ENCODE measurements around the gene ACACA. TPM values are rescaled to one million over a fixed set of nuclear protein-coding genes. Genes with fewer than 3 reads are reported as not detected.

ACACA gene
- total and polyA plus RNA-seq, 2 donors from 2014 or later, result 13.8 to 34.9 TPM

- Histone ChIP-seq H3K9me3 (ENCODE audit: control insufficient read depth in 2 of 3, insufficient read depth in 1 of 3, low read length in 3 of 3) (no peaks in the 10 kb centered on the region), H3K4me3 (ENCODE audit: low read length in 3 of 3) (no peak overlapping the region), H3K27me3 (ENCODE audit: control insufficient read depth, insufficient read depth, low read length) (no peaks in the 10 kb centered on the region), H3K27ac (ENCODE audit: low read depth in 2 of 2, low read length in 2 of 2) (no peak overlapping the region), H3K36me3 (ENCODE audit: control insufficient read depth in 2 of 3, insufficient read depth in 3 of 3, low read length in 3 of 3) (peaks cover 0 to 3% (median 0%) of the 10 kb centered on the region in 3 donors), H3K9ac (ENCODE audit: low read length in 3 of 3) (no peak overlapping the region), H3K4me1 (ENCODE audit: control insufficient read depth in 2 of 3, insufficient read depth in 2 of 3, low read depth in 1 of 3, low read length in 3 of 3) (no peaks in the 10 kb centered on the region)
- intact Hi-C loops (cut with DNase I), result no loop called here
- FAIRE-seq (no peak), DNase-seq (no peak)
- no peak for TF ChIP-seq CTCF (IDR thresholded peaks at IDR 0.05; ENCODE audit: borderline replicate concordance, extremely low read depth, insufficient read depth)
Measured at GRCh38 chr17:37197336-37197735, 209.3 kb downstream of the ACACA start.

DNA sequence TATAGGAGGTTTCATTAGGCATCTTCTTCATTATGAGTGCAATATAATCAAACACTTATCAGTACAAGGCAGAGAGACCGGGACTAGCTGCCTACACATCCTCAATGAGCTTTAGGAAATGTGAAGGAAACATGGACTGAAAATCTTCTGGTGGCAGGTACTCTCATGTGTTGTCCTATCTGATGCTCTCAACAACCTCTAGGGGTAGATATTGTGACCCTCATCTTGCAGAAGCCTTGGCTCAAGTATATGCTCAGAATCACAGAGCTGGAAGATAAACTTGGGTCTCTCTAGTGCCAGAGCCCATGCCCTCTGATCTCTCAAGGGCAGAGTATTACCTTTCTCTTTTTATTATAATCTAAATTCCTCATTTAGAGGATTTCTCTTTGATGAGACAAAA, 212.4 kb downstream of the ACACA start:
- Histone ChIP-seq H3K27ac (ENCODE audit: low read depth in 2 of 2, low read length in 2 of 2) (no peak overlapping the region), H3K9ac (ENCODE audit: low read length in 3 of 3) (no peak overlapping the region), H3K27me3 (ENCODE audit: control insufficient read depth, insufficient read depth, low read length) (no peaks in the 10 kb centered on the region), H3K4me3 (ENCODE audit: low read length in 3 of 3) (no peak overlapping the region), H3K4me1 (ENCODE audit: control insufficient read depth in 2 of 3, insufficient read depth in 2 of 3, low read depth in 1 of 3, low read length in 3 of 3) (no peaks in the 10 kb centered on the region), H3K9me3 (ENCODE audit: control insufficient read depth in 2 of 3, insufficient read depth in 1 of 3, low read length in 3 of 3) (no peaks in the 10 kb centered on the region), H3K36me3 (ENCODE audit: control insufficient read depth in 2 of 3, insufficient read depth in 3 of 3, low read length in 3 of 3) (peaks cover 0 to 6% (median 0%) of the 10 kb centered on the region in 3 donors)
- DNase-seq, result no peak
- no peak for TF ChIP-seq CTCF (IDR thresholded peaks at IDR 0.05; ENCODE audit: borderline replicate concordance, extremely low read depth, insufficient read depth)
- FAIRE-seq, result no peak
- intact Hi-C loops (cut with DNase I), result no loop called here

- no peaks in the 10 kb centered on the region for H3K9me3 ChIP-seq (ENCODE audit: control insufficient read depth in 2 of 3, insufficient read depth in 1 of 3, low read length in 3 of 3)
- peaks cover 0 to 12% (median 3%) of the 10 kb centered on the region in 3 donors for H3K36me3 ChIP-seq (ENCODE audit: control insufficient read depth in 2 of 3, insufficient read depth in 3 of 3, low read length in 3 of 3)
- H3K4me3 ChIP-seq (ENCODE audit: low read length in 3 of 3), result no peak overlapping the region
- H3K4me1 ChIP-seq (ENCODE audit: control insufficient read depth in 2 of 3, insufficient read depth in 2 of 3, low read depth in 1 of 3, low read length in 3 of 3), result no peaks in the 10 kb centered on the region
- no peak for TF ChIP-seq CTCF (IDR thresholded peaks at IDR 0.05; ENCODE audit: borderline replicate concordance, extremely low read depth, insufficient read depth)
- intact Hi-C loops (cut with DNase I), result no loop called here
- no peak overlapping the region for H3K9ac ChIP-seq (ENCODE audit: low read length in 3 of 3)
- DNase-seq, result no peak
- FAIRE-seq, result no peak
- H3K27ac ChIP-seq (ENCODE audit: low read depth in 2 of 2, low read length in 2 of 2), result no peak overlapping the region
- no peaks in the 10 kb centered on the region for H3K27me3 ChIP-seq (ENCODE audit: control insufficient read depth, insufficient read depth, low read length)
Measured at GRCh38 chr17:37191219-37191618, 215.4 kb downstream of the ACACA start.

DNA sequence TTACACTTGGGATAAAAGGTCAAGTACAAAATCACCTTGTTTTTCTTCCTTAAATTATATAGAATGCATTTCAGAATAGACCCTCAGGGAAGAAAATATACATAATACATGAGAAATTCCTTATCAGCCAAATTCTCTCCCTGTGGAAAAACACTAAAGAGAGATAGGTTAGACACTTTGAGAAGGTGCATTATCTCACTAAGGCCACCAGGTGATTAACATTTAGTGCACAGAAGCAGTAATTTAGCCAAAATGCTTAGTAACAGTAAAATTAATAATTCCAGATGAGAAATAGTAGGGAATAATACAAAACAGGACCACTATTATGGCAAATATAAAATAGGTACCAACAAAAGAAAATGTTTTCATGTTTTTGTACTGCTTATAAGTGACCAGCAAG, 216.1 kb downstream of the ACACA start:
- no peak for FAIRE-seq
- Histone ChIP-seq H3K9me3 (ENCODE audit: control insufficient read depth in 2 of 3, insufficient read depth in 1 of 3, low read length in 3 of 3) (no peaks in the 10 kb centered on the region), H3K27me3 (ENCODE audit: control insufficient read depth, insufficient read depth, low read length) (no peaks in the 10 kb centered on the region), H3K36me3 (ENCODE audit: control insufficient read depth in 2 of 3, insufficient read depth in 3 of 3, low read length in 3 of 3) (peaks cover 0 to 12% (median 3%) of the 10 kb centered on the region in 3 donors), H3K9ac (ENCODE audit: low read length in 3 of 3) (no peak overlapping the region), H3K27ac (ENCODE audit: low read depth in 2 of 2, low read length in 2 of 2) (no peak overlapping the region), H3K4me3 (ENCODE audit: low read length in 3 of 3) (no peak overlapping the region), H3K4me1 (ENCODE audit: control insufficient read depth in 2 of 3, insufficient read depth in 2 of 3, low read depth in 1 of 3, low read length in 3 of 3) (no peaks in the 10 kb centered on the region)
- DNase-seq, result no peak
- intact Hi-C loops (cut with DNase I), result no loop called here
- no peak for TF ChIP-seq CTCF (IDR thresholded peaks at IDR 0.05; ENCODE audit: borderline replicate concordance, extremely low read depth, insufficient read depth)

Data from kidney (tissue), 14 donors.